GM12878 (cell line): ENCODE data around the gene HTD2. TPM values are rescaled to one million over a fixed set of nuclear protein-coding genes. Genes with fewer than 3 reads are reported as not detected.

Source experiments
- ATF7 ChIP-seq: fragments of 450-650 bp; IDR thresholded peaks from 2 replicates; pipeline ENCODE4 v1.6.1; 2016; ENCODE audit warnings: low read depth, mild to moderate bottlenecking
- EGR1 ChIP-seq, 2 experiments: IDR thresholded peaks; 1 replicate in 1 of 2; 2 replicates in 1 of 2; pipeline ENCODE4 v1.6.1; 2011 to 2012; ENCODE audit warnings: low read depth in 2 of 2, low read length in 2 of 2, borderline replicate concordance in 1 of 2, mild to moderate bottlenecking in 1 of 2, moderate library complexity in 1 of 2
- ESRRA ChIP-seq: IDR thresholded peaks from 2 replicates; pipeline ENCODE4 v1.6.1; 2012; ENCODE audit warnings: mild to moderate bottlenecking, low read length, improper control_type of control experiment
- IKZF2 ChIP-seq, 2 experiments: fragments of 450-650 bp; IDR thresholded peaks; 2 replicates each; pipeline ENCODE4 v1.6.1; 2017; ENCODE audit warnings: mild to moderate bottlenecking in 2 of 2, moderate library complexity in 2 of 2
- MTA2 ChIP-seq: fragments of 450-650 bp; IDR thresholded peaks from 2 replicates; pipeline ENCODE4 v1.6.1; 2016; ENCODE audit warnings: low read depth, mild to moderate bottlenecking, moderate library complexity
- MTA3 ChIP-seq: IDR thresholded peaks from 2 replicates; pipeline ENCODE4 v1.6.1; 2012; ENCODE audit warnings: low read length, inconsistent platforms, borderline replicate concordance
- NFXL1 ChIP-seq: fragments of 450-650 bp; IDR thresholded peaks from 2 replicates; pipeline ENCODE4 v1.6.1; 2017; ENCODE audit warnings: antibody characterized with exemption, mild to moderate bottlenecking, borderline replicate concordance
- NFYA ChIP-seq: IDR thresholded peaks from 2 replicates; pipeline ENCODE4 v1.6.1; 2011; ENCODE audit warnings: low read depth, mild to moderate bottlenecking, low read length, improper control_type of control experiment, borderline replicate concordance
- SMC3 ChIP-seq: IDR thresholded peaks from 2 replicates; pipeline ENCODE4 v1.6.1; 2011; ENCODE audit warnings: low read length, improper control_type of control experiment, borderline replicate concordance
- TARDBP ChIP-seq: IDR thresholded peaks from 2 replicates; pipeline ENCODE4 v1.6.1; 2016; ENCODE audit warnings: borderline replicate concordance
- TCF7 ChIP-seq: IDR thresholded peaks from 2 replicates; pipeline ENCODE4 v1.6.1; 2014; ENCODE audit warnings: antibody characterized with exemption, borderline replicate concordance
- WRNIP1 ChIP-seq: IDR thresholded peaks from 2 replicates; pipeline ENCODE4 v1.6.1; 2011; ENCODE audit warnings: low read depth, low read length, improper control_type of control experiment, borderline replicate concordance
- ZNF274 ChIP-seq: IDR thresholded peaks from one replicate; pipeline ENCODE4 v1.8.0; 2011; ENCODE audit not compliant: insufficient read length, insufficient read depth
- ZZZ3 ChIP-seq: IDR thresholded peaks from 2 replicates; pipeline ENCODE4 v1.6.1; 2011; ENCODE audit warnings: low read depth; ENCODE audit not compliant: control insufficient read depth, insufficient read length
- polyA plus RNA-seq, 11 experiments: library from polyadenylated mRNA; depleted of rRNA in 4 of 11; unstranded in 6 of 11; stranded (reverse) in 5 of 11; fragments of >200 nt; fragmentation: Nextera tagmentation in 4 of 11; fragmentation: Illumina TruSeq in 1 of 11; extraction: Ambion mirVana in 4 of 11; extraction: Trizol in 1 of 11; gene quantifications; 1 replicate in 1 of 11; 2 replicates in 10 of 11; pipeline versions ENCODE4 v1.2.1 to v1.2.3, GENCODE V29; 2011 to 2016; ENCODE audit warnings: inconsistent platforms in 2 of 11, missing spikeins in 2 of 11, low read depth in 1 of 11
- total RNA-seq, 4 experiments: library from RNA; depleted of rRNA in 3 of 4; stranded (reverse); fragments of >200 nt in 3 of 4; fragmentation: Illumina TruSeq in 1 of 4; extraction: Trizol in 1 of 4; gene quantifications; 2 replicates each; pipeline versions ENCODE4 v1.2.1 to v1.2.3, GENCODE V29; 2013 to 2021
- TF ChIP-seq, protein P1 (sequence below): fragments of 450-650 bp; formaldehyde crosslinking; IDR thresholded peaks from 2 replicates; pipeline ENCODE4 v1.5.0; 2022; ENCODE audit warnings: mild to moderate bottlenecking, missing genetic modification characterization
- TF ChIP-seq, protein P2 (sequence below): fragments of 450-650 bp; IDR thresholded peaks from 2 replicates; pipeline ENCODE4 v1.6.1; 2017; ENCODE audit warnings: mild to moderate bottlenecking, moderate library complexity
- TF ChIP-seq, protein P3 (sequence below): fragments of 150-350 bp; IDR thresholded peaks from 2 replicates; pipeline ENCODE4 v1.6.1; 2014; ENCODE audit warnings: mild to moderate bottlenecking, low read depth, low read length
- TF ChIP-seq, protein P4 (sequence below): fragments of 450-650 bp; IDR thresholded peaks from 2 replicates; pipeline ENCODE4 v1.6.1; 2017; ENCODE audit warnings: mild to moderate bottlenecking

HTD2 gene
- total and polyA plus RNA-seq, 10 of the 15 experiments (the other 5 are each of a cell fraction or from before 2014, with no cell fraction given) = 5.9 to 24.7 (median 9.5) TPM

DNA sequence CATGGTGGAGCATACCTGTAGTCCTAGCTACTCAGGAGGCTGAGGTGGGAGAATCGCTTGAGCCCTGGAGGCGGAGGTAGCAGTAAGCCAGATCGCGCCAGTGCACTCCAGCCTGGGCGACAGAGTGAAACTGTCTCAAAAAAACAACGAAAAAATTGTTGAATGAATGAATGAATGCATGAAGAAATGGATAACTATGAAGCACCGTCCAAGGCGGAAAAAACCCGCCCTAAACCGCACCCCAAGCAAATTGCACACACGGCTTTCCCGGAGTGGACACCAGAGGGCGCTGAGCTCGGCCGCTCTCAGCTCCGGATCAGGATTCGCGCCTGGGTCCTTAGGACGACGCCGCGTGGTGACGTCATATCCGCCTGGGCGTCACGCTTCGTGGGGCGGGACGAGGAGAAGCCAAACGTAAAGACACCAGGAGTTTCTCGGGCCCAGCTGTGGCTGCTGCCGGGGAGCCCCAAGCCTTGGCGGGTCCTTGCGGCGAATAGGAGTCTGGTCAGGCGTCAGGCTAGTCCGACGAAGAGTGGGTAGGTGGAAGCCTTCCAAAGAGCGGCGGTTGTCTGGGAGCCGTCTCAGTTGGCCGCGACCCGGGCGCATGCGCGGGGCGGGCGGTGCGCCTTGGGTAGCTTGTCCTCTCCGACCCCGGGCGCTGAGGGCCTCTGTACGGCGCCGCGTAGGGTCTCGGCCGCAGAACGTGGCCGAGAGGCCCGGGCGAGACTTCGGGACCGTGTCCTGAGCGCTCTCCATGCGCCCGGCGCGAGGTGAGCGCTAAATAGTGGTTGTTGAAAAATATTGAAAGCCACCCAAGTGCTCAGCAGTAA is at the start of gene HTD2, which contains the start of gene RPP14 (continued):
- TF ChIP-seq, protein P1, sequence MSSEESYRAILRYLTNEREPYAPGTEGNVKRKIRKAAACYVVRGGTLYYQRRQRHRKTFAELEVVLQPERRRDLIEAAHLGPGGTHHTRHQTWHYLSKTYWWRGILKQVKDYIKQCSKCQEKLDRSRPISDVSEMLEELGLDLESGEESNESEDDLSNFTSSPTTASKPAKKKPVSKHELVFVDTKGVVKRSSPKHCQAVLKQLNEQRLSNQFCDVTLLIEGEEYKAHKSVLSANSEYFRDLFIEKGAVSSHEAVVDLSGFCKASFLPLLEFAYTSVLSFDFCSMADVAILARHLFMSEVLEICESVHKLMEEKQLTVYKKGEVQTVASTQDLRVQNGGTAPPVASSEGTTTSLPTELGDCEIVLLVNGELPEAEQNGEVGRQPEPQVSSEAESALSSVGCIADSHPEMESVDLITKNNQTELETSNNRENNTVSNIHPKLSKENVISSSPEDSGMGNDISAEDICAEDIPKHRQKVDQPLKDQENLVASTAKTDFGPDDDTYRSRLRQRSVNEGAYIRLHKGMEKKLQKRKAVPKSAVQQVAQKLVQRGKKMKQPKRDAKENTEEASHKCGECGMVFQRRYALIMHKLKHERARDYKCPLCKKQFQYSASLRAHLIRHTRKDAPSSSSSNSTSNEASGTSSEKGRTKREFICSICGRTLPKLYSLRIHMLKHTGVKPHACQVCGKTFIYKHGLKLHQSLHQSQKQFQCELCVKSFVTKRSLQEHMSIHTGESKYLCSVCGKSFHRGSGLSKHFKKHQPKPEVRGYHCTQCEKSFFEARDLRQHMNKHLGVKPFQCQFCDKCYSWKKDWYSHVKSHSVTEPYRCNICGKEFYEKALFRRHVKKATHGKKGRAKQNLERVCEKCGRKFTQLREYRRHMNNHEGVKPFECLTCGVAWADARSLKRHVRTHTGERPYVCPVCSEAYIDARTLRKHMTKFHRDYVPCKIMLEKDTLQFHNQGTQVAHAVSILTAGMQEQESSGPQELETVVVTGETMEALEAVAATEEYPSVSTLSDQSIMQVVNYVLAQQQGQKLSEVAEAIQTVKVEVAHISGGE = 0 out of 2 replicates have a peak, but pooled peaks have one; percentile 6
- TF ChIP-seq MTA2 = no peak; the same call in 1 of the 2 replicates
- peak in 1 of 2 experiments; percentile 63; a peak in 2 of 4 replicates for TF ChIP-seq IKZF2 (IDR thresholded peaks at IDR 0.05)
- TF ChIP-seq NFXL1 = no peak
- TF ChIP-seq TCF7 = no peak
- TF ChIP-seq WRNIP1 = no peak
- TF ChIP-seq TARDBP = peak; percentile 11; the same call in 1 of the 2 replicates
- TF ChIP-seq, protein P2, sequence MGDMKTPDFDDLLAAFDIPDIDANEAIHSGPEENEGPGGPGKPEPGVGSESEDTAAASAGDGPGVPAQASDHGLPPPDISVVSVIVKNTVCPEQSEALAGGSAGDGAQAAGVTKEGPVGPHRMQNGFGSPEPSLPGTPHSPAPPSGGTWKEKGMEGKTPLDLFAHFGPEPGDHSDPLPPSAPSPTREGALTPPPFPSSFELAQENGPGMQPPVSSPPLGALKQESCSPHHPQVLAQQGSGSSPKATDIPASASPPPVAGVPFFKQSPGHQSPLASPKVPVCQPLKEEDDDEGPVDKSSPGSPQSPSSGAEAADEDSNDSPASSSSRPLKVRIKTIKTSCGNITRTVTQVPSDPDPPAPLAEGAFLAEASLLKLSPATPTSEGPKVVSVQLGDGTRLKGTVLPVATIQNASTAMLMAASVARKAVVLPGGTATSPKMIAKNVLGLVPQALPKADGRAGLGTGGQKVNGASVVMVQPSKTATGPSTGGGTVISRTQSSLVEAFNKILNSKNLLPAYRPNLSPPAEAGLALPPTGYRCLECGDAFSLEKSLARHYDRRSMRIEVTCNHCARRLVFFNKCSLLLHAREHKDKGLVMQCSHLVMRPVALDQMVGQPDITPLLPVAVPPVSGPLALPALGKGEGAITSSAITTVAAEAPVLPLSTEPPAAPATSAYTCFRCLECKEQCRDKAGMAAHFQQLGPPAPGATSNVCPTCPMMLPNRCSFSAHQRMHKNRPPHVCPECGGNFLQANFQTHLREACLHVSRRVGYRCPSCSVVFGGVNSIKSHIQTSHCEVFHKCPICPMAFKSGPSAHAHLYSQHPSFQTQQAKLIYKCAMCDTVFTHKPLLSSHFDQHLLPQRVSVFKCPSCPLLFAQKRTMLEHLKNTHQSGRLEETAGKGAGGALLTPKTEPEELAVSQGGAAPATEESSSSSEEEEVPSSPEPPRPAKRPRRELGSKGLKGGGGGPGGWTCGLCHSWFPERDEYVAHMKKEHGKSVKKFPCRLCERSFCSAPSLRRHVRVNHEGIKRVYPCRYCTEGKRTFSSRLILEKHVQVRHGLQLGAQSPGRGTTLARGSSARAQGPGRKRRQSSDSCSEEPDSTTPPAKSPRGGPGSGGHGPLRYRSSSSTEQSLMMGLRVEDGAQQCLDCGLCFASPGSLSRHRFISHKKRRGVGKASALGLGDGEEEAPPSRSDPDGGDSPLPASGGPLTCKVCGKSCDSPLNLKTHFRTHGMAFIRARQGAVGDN = peak; percentile 67; the same call in 1 of the 2 replicates
- TF ChIP-seq, protein P3, sequence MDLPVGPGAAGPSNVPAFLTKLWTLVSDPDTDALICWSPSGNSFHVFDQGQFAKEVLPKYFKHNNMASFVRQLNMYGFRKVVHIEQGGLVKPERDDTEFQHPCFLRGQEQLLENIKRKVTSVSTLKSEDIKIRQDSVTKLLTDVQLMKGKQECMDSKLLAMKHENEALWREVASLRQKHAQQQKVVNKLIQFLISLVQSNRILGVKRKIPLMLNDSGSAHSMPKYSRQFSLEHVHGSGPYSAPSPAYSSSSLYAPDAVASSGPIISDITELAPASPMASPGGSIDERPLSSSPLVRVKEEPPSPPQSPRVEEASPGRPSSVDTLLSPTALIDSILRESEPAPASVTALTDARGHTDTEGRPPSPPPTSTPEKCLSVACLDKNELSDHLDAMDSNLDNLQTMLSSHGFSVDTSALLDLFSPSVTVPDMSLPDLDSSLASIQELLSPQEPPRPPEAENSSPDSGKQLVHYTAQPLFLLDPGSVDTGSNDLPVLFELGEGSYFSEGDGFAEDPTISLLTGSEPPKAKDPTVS = no peak
- peak; percentile 100 for TF ChIP-seq ATF7
- TF ChIP-seq SMC3 = peak; percentile 65; the same call in 1 of the 2 replicates
- no peak for TF ChIP-seq NFYA
- TF ChIP-seq, protein P4, sequence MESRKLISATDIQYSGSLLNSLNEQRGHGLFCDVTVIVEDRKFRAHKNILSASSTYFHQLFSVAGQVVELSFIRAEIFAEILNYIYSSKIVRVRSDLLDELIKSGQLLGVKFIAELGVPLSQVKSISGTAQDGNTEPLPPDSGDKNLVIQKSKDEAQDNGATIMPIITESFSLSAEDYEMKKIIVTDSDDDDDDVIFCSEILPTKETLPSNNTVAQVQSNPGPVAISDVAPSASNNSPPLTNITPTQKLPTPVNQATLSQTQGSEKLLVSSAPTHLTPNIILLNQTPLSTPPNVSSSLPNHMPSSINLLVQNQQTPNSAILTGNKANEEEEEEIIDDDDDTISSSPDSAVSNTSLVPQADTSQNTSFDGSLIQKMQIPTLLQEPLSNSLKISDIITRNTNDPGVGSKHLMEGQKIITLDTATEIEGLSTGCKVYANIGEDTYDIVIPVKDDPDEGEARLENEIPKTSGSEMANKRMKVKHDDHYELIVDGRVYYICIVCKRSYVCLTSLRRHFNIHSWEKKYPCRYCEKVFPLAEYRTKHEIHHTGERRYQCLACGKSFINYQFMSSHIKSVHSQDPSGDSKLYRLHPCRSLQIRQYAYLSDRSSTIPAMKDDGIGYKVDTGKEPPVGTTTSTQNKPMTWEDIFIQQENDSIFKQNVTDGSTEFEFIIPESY = no peak
- peak; percentile 40; the same call in 1 of the 2 replicates for TF ChIP-seq ESRRA
- TF ChIP-seq MTA3 = no peak
- no peak for TF ChIP-seq ZZZ3
- TF ChIP-seq EGR1 (IDR thresholded peaks at IDR 0.05; ENCODE audit: borderline replicate concordance in 1 of 2, low read depth in 2 of 2, low read length in 2 of 2) = peak; percentile 12 to 67; a peak in 1 of 3 replicates
- TF ChIP-seq ZNF274 = no peak
